IMR-90 (cell line): ENCODE results near the gene IGF2BP3. TPM values are rescaled to one million over a fixed set of nuclear protein-coding genes. Genes with fewer than 3 reads are reported as not detected.

ENCODE experiments used
- ATAC-seq: fragments of 200-7000 bp; cut with Tn5 transposase; 2 replicates; pipeline ENCODE4 v1.9.1; 2020; ENCODE audit warnings: low read depth, mild to moderate bottlenecking, moderate library complexity
- BruUV-seq: library from RNA; stranded (reverse); fragments of 400-500 nt; replicated peaks from 2 replicates; lab custom pipeline; 2021; lab: Mats Ljungman, UMichigan
- CTCF ChIA-PET: fragments of 300-600 bp; formaldehyde crosslinking; extraction: SDS; loops from one replicate; lab custom pipeline; 2021; ENCODE audit warnings: antibody characterized with exemption; lab: Yijun Ruan, JAX
- POLR2A ChIA-PET: fragments of 300-600 bp; sonication (Branson Sonifier 250); formaldehyde crosslinking; loops from one replicate; lab custom pipeline; 2022; ENCODE audit warnings: antibody characterized with exemption; ENCODE audit not compliant: unreplicated experiment; lab: Charles Lee
- DNase-seq: peaks from one replicate; pipeline ENCODE4 v3.0.0; 2013
- H2AFZ ChIP-seq: replicated peaks from 2 replicates; pipeline ENCODE3; 2013; ENCODE audit warnings: low read length, mild to moderate bottlenecking; ENCODE audit not compliant: poor library complexity
- H2AK5ac ChIP-seq: 2 replicates; pipeline ENCODE4 v1.6.1; 2013; ENCODE audit warnings: low read depth, low read length, inconsistent platforms
- H2AK9ac ChIP-seq: replicated peaks from 2 replicates; pipeline ENCODE3; 2013; ENCODE audit warnings: mild to moderate bottlenecking, low read depth, low read length, moderate library complexity; ENCODE audit not compliant: poor library complexity
- H2BK120ac ChIP-seq: 2 replicates; pipeline ENCODE4 v1.6.1; 2013; ENCODE audit warnings: low read depth, low read length, inconsistent platforms
- H2BK15ac ChIP-seq: 3 replicates; pipeline ENCODE4 v1.6.1; 2013; ENCODE audit warnings: low read depth, low read length, inconsistent platforms
- H2BK20ac ChIP-seq: 2 replicates; pipeline ENCODE4 v1.6.1; 2013; ENCODE audit warnings: low read depth, mild to moderate bottlenecking, inconsistent platforms, low read length, moderate library complexity
- H2BK5ac ChIP-seq: 2 replicates; pipeline ENCODE4 v1.6.1; 2013; ENCODE audit warnings: mild to moderate bottlenecking, low read depth, low read length, inconsistent platforms; ENCODE audit not compliant: poor library complexity, severe bottlenecking
- H3K14ac ChIP-seq: replicated peaks from 2 replicates; pipeline ENCODE4 v1.6.1; 2013; ENCODE audit warnings: low read depth, low read length, inconsistent platforms
- H3K18ac ChIP-seq: 2 replicates; pipeline ENCODE4 v1.6.1; 2013; ENCODE audit warnings: low read depth, low read length, control low read depth
- H3K23ac ChIP-seq: 2 replicates; pipeline ENCODE4 v1.6.1; 2013; ENCODE audit warnings: low read depth, low read length, inconsistent platforms
- H3K27ac ChIP-seq: 2 replicates; pipeline ENCODE4 v1.5.1; 2013; ENCODE audit warnings: mild to moderate bottlenecking, control low read depth, low read length; ENCODE audit not compliant: insufficient read depth
- H3K27me3 ChIP-seq: 2 replicates; pipeline ENCODE4 v1.6.1; 2013; ENCODE audit warnings: low read length; ENCODE audit not compliant: control insufficient read depth, insufficient read depth
- H3K36me3 ChIP-seq: 2 replicates; pipeline ENCODE4 v1.6.1; 2013; ENCODE audit warnings: low read length, mixed read lengths; ENCODE audit not compliant: control insufficient read depth, insufficient read depth
- H3K4ac ChIP-seq: 2 replicates; pipeline ENCODE4 v1.6.1; 2013; ENCODE audit warnings: low read depth, low read length, inconsistent platforms
- H3K4me1 ChIP-seq: 2 replicates; pipeline ENCODE4 v1.6.1; 2013; ENCODE audit warnings: low read length, mixed read lengths; ENCODE audit not compliant: control insufficient read depth, insufficient read depth
- H3K4me2 ChIP-seq: 2 replicates; pipeline ENCODE4 v1.6.1; 2013; ENCODE audit warnings: low read depth, mild to moderate bottlenecking, control low read depth, low read length, moderate library complexity
- H3K4me3 ChIP-seq: 2 replicates; pipeline ENCODE4 v1.5.1; 2013; ENCODE audit warnings: low read depth, mild to moderate bottlenecking, control low read depth, low read length, moderate library complexity; ENCODE audit not compliant: insufficient read depth
- H3K56ac ChIP-seq: 2 replicates; pipeline ENCODE4 v1.6.1; 2013; ENCODE audit warnings: low read length, inconsistent platforms; ENCODE audit not compliant: insufficient read depth; ENCODE audit errors: extremely low read depth
- H3K79me1 ChIP-seq, 2 experiments: 2 replicates each; pipeline ENCODE4 v1.6.1; 2013; ENCODE audit warnings: low read length in 2 of 2, inconsistent platforms in 1 of 2, low read depth in 1 of 2
- H3K9ac ChIP-seq: 2 replicates; pipeline ENCODE4 v1.6.1; 2013; ENCODE audit warnings: low read depth, low read length, control low read depth
- H3K9me1 ChIP-seq: 2 replicates; pipeline ENCODE4 v1.6.1; 2013; ENCODE audit warnings: low read length, inconsistent platforms; ENCODE audit not compliant: insufficient read depth
- H3K9me3 ChIP-seq: 2 replicates; pipeline ENCODE4 v1.6.1; 2013; ENCODE audit warnings: low read length; ENCODE audit not compliant: control insufficient read depth, insufficient read depth
- H4K20me1 ChIP-seq: 2 replicates; pipeline ENCODE4 v1.6.1; 2013; ENCODE audit warnings: low read length, inconsistent platforms; ENCODE audit not compliant: insufficient read depth
- H4K5ac ChIP-seq: 2 replicates; pipeline ENCODE4 v1.6.1; 2013; ENCODE audit warnings: mild to moderate bottlenecking, low read depth, low read length, control low read depth
- H4K8ac ChIP-seq, 2 experiments: 2 replicates each; pipeline ENCODE4 v1.6.1; 2013; ENCODE audit warnings: low read depth in 2 of 2, low read length in 2 of 2, control low read depth in 1 of 2, inconsistent platforms in 1 of 2
- H4K91ac ChIP-seq: 2 replicates; pipeline ENCODE4 v1.6.1; 2013; ENCODE audit warnings: low read depth, low read length, inconsistent platforms; ENCODE audit not compliant: insufficient read depth
- BHLHE40 ChIP-seq: fragments of 150-350 bp; IDR thresholded peaks from 2 replicates; pipeline ENCODE4 v1.6.1; 2016; ENCODE audit warnings: mild to moderate bottlenecking, low read depth, low read length
- CEBPB ChIP-seq: IDR thresholded peaks from 2 replicates; pipeline ENCODE4 v1.6.1; 2012; ENCODE audit warnings: low read depth, low read length, improper control_type of control experiment
- FOS ChIP-seq: fragments of 150-350 bp; IDR thresholded peaks from 2 replicates; pipeline ENCODE4 v1.6.1; 2016; ENCODE audit warnings: low read depth, low read length
- MAFK ChIP-seq: IDR thresholded peaks from 2 replicates; pipeline ENCODE4 v1.6.1; 2012; ENCODE audit warnings: low read depth, low read length, improper control_type of control experiment
- MAZ ChIP-seq: IDR thresholded peaks from 2 replicates; pipeline ENCODE4 v1.6.1; 2012; ENCODE audit warnings: low read depth, mild to moderate bottlenecking, low read length, improper control_type of control experiment, moderate library complexity, borderline replicate concordance
- SMC3 ChIP-seq: fragments of 150-350 bp; IDR thresholded peaks from 2 replicates; pipeline ENCODE4 v1.6.1; 2016; ENCODE audit warnings: low read depth, mild to moderate bottlenecking, antibody characterized with exemption, low read length, moderate library complexity
- dilution Hi-C: fragments of 300-500 bp; cut with HindIII; formaldehyde crosslinking; loops from one replicate; pipeline ENCODE4 v1.14.3; 2018; ENCODE audit warnings: low sequenced_read_pairs; ENCODE audit not compliant: unreplicated experiment
- in situ Hi-C: fragments of 300-500 bp; cut with MboI; formaldehyde crosslinking; loops from 3 replicates; pipeline ENCODE4 v1.14.3; 2019; ENCODE audit warnings: low sequenced_read_pairs, inconsistent platforms, mixed read lengths
- intact Hi-C: fragments of 100-400 bp; cut with micrococcal nuclease; formaldehyde crosslinking; loops from 2 replicates; pipeline ENCODE4 v1.10.0; 2022
- polyA plus RNA-seq, 3 experiments: library from polyadenylated mRNA; depleted of rRNA; stranded (reverse); fragments of >200 nt; gene quantifications; 2 replicates each; pipeline ENCODE4 v1.2.3, GENCODE V29; 2012; ENCODE audit warnings: low replicate concordance in 1 of 3
- total RNA-seq: library from RNA; depleted of rRNA; stranded (reverse); fragments of >200 nt; gene quantifications from 2 replicates; pipeline ENCODE4 v1.2.3, GENCODE V29; 2012
- TF ChIP-seq, protein P1 (sequence below): conservative IDR thresholded peaks from 2 replicates; pipeline ENCODE4 v1.5.1; 2012; ENCODE audit warnings: mild to moderate bottlenecking, low read depth, low read length, improper control_type of control experiment

Gene IGF2BP3
- total and polyA plus RNA-seq, 2 of the 4 experiments (the other 2 are of a cell fraction) = 50.9 to 59.3 TPM

DNA sequence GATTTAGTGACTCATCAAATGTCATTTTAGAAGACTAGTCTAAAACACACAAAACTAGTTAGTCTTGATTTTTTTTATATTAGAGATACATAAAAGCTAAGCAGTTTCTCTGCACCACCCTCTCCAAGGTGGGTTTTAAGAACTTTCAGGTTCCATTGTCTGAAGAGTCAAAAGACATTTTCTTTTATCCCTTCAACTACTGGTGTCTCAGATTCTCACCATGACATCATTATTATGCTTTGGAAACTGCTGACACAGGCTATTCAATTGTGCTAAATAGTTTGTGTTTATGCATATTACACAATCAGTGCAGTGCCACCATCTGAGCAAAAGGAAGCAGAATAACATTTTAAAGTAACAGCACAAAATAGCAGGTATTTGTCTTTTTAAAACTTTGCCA, 52.2 kb downstream of the IGF2BP3 start:
- DNase-seq (peak; percentile 66), ATAC-seq (peak; percentile 66)
- intact Hi-C loops = no loop called here
- peaks cover 22 to 78% of the 10 kb centered on the region in 2 experiments for H3K79me1 ChIP-seq
- H3K4me1 ChIP-seq = no peaks in the 10 kb centered on the region; the same call in 1 of the 2 replicates
- H2BK120ac ChIP-seq = no peak overlapping the region
- H3K9me1 ChIP-seq = peaks cover 7% of the 10 kb centered on the region
- no peak overlapping the region for H3K14ac ChIP-seq
- no peak overlapping the region for H2AK5ac ChIP-seq
- peaks cover 36% of the 10 kb centered on the region for H4K20me1 ChIP-seq
- no peak overlapping the region for H4K91ac ChIP-seq
- ChIA-PET POLR2A (no interaction called here), CTCF (interaction anchor here (1.4 to 2.1 kb wide), 2 partner anchors 12 to 45 kb away, joined by 4 to 11 read pairs; no protein-coding TSS in a partner anchor)
- H3K36me3 ChIP-seq = peaks cover 18% of the 10 kb centered on the region
- no peak overlapping the region for H2BK5ac ChIP-seq
- TF ChIP-seq, protein P1, sequence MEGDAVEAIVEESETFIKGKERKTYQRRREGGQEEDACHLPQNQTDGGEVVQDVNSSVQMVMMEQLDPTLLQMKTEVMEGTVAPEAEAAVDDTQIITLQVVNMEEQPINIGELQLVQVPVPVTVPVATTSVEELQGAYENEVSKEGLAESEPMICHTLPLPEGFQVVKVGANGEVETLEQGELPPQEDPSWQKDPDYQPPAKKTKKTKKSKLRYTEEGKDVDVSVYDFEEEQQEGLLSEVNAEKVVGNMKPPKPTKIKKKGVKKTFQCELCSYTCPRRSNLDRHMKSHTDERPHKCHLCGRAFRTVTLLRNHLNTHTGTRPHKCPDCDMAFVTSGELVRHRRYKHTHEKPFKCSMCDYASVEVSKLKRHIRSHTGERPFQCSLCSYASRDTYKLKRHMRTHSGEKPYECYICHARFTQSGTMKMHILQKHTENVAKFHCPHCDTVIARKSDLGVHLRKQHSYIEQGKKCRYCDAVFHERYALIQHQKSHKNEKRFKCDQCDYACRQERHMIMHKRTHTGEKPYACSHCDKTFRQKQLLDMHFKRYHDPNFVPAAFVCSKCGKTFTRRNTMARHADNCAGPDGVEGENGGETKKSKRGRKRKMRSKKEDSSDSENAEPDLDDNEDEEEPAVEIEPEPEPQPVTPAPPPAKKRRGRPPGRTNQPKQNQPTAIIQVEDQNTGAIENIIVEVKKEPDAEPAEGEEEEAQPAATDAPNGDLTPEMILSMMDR = 0 out of 2 replicates have a peak, but pooled peaks have one; percentile 1
- TF ChIP-seq SMC3 = no peak
- peak; percentile 98 for TF ChIP-seq MAFK
- no peak for TF ChIP-seq BHLHE40
- TF ChIP-seq CEBPB = peak; percentile 94
- no peak for TF ChIP-seq MAZ
- 0 out of 2 replicates have a peak, but pooled peaks have one; percentile 7 for TF ChIP-seq FOS
- no TSS peak for BruUV-seq
- dilution Hi-C loops = no loop called here
- H3K4ac ChIP-seq = no peak overlapping the region
- no peak overlapping the region for H4K8ac ChIP-seq
- in situ Hi-C loops = no loop called here
- H2AFZ ChIP-seq = no peak overlapping the region
- H2BK15ac ChIP-seq = no peak overlapping the region
- no peak overlapping the region for H3K27ac ChIP-seq
- no peak overlapping the region for H3K18ac ChIP-seq
- no peak overlapping the region for H3K23ac ChIP-seq
- H3K4me3 ChIP-seq = no peak overlapping the region
- no peak overlapping the region for H3K4me2 ChIP-seq
- H3K27me3 ChIP-seq = no peaks in the 10 kb centered on the region
- no peak overlapping the region for H2AK9ac ChIP-seq
- H4K5ac ChIP-seq = no peak overlapping the region
- H3K9me3 ChIP-seq = no peaks in the 10 kb centered on the region
- no peak overlapping the region for H3K9ac ChIP-seq
- H2BK20ac ChIP-seq = no peak overlapping the region
- no peak overlapping the region for H3K56ac ChIP-seq
